Naive thymus-derived CD8-positive, alpha-beta T cell (primary cell): ENCODE results near the gene RSPH3. TPM values are rescaled to one million over a fixed set of nuclear protein-coding genes. Genes with fewer than 3 reads are reported as not detected.
"Not testable (repeated sequence)": the region's sequence is repeated elsewhere in the genome, so short reads cannot be mapped to it uniquely, and the experiment has no call there.

Experiments used
- ATAC-seq, 2 donors: fragments of 150-1000 bp; cut with Tn5 transposase in 1 of 2; sonication (Bioruptor Pico), chemical (Tn5 transposase) in 1 of 2; 1 replicate in 1 of 2; 2 replicates in 1 of 2; pipeline ENCODE4 v1.10.0; 2021; ENCODE audit warnings: mild to moderate bottlenecking in 2 of 2, moderate library complexity in 2 of 2
- POLR2A ChIA-PET: fragments of 350-600 bp; sonication (Branson Sonifier 250); formaldehyde crosslinking; loops from one replicate; lab custom pipeline; 2021; ENCODE audit warnings: antibody characterized with exemption; lab: Charles Lee
- DNase-seq, 10 donors: peaks; one replicate each; pipeline versions ENCODE4 v3.0.0 to v3.0.0-alpha.2; 2020 to 2022
- H3K27ac Mint-ChIP-seq, 10 donors: one replicate each; pipeline ENCODE4 v1.8.0; 2020 to 2022; ENCODE audit warnings: mild to moderate bottlenecking in 10 of 10, mixed read lengths in 10 of 10, moderate library complexity in 4 of 10, inconsistent platforms in 1 of 10
- H3K27me3 Mint-ChIP-seq, 5 donors: one replicate each; pipeline ENCODE4 v1.8.0; 2021 to 2022; ENCODE audit warnings: mixed read lengths in 5 of 5
- H3K36me3 Mint-ChIP-seq, 3 donors: one replicate each; pipeline ENCODE4 v1.8.0; 2020 to 2022; ENCODE audit warnings: mixed read lengths in 3 of 3, mild to moderate bottlenecking in 2 of 3, inconsistent platforms in 1 of 3
- H3K4me1 Mint-ChIP-seq, 4 donors: one replicate each; pipeline ENCODE4 v1.8.0; 2021 to 2022; ENCODE audit warnings: mixed read lengths in 4 of 4
- H3K4me3 Mint-ChIP-seq, 10 donors: one replicate each; pipeline ENCODE4 v1.8.0; 2020 to 2022; ENCODE audit warnings: mild to moderate bottlenecking in 10 of 10, mixed read lengths in 10 of 10, moderate library complexity in 6 of 10, inconsistent platforms in 1 of 10
- H3K9me3 Mint-ChIP-seq, 9 donors: one replicate each; pipeline ENCODE4 v1.8.0; 2020 to 2022; ENCODE audit warnings: mixed read lengths in 9 of 9, mild to moderate bottlenecking in 3 of 9, inconsistent platforms in 1 of 9, moderate library complexity in 1 of 9
- polyA plus RNA-seq, 3 donors: library from polyadenylated mRNA; unstranded; fragments of 300-500 nt; fragmentation: Illumina TruSeq; gene quantifications; one replicate each; pipeline ENCODE4 v1.2.3, GENCODE V29; 2021
- total RNA-seq, 8 experiments: library from RNA in 2 of 8; stranded (reverse) in 2 of 8; gene quantifications; one replicate each; pipeline ENCODE4 v1.2.3 and lab custom pipeline; 2021 to 2026

The RSPH3 gene
- total and polyA plus RNA-seq, 5 experiments from 2014 or later = 1.3 to 2.0 (median 1.9) TPM

- Mint-ChIP-seq H3K9me3 (no peaks in the 10 kb centered on the region), H3K36me3 (peaks cover 24 to 95% (median 72%) of the 10 kb centered on the region in 3 donors), H3K27ac (peak overlapping the region; percentile 86 to 99 (median 96)), H3K27me3 (no peaks in the 10 kb centered on the region), H3K4me1 (peaks cover 24 to 79% (median 68%) of the 10 kb centered on the region in 4 donors), H3K4me3 (peak overlapping the region; percentile 8 to 100 (median 82))
- POLR2A ChIA-PET = interaction anchor here (7.6 to 7.9 kb wide), 2 partner anchors 21 to 65 kb away, joined by 135 to 183 read pairs; no protein-coding TSS in a partner anchor
- ATAC-seq (no peak), DNase-seq (no peak)
Measured at GRCh38 chr6:159039885-159040258, 39.9 kb upstream of the RSPH3 start.

- peaks cover 25 to 96% (median 72%) of the 10 kb centered on the region in 3 donors for H3K36me3 Mint-ChIP-seq
- ATAC-seq = no peak
- no peaks in the 10 kb centered on the region for H3K27me3 Mint-ChIP-seq
- peak overlapping the region; percentile 86 to 99 (median 94) for H3K27ac Mint-ChIP-seq
- no peaks in the 10 kb centered on the region for H3K9me3 Mint-ChIP-seq
- POLR2A ChIA-PET = interaction anchor here (1.0 to 7.9 kb wide), 3 partner anchors 22 to 65 kb away, joined by 4 to 183 read pairs (median 135); no protein-coding TSS in a partner anchor
- DNase-seq = peak in 1 of 10 donors; percentile 38
- peaks cover 24 to 84% (median 69%) of the 10 kb centered on the region in 4 donors for H3K4me1 Mint-ChIP-seq
- peak overlapping the region; percentile 33 to 100 (median 82) for H3K4me3 Mint-ChIP-seq
Measured at GRCh38 chr6:159038914-159039884, 39.2 kb upstream of the RSPH3 start.

- not testable (repeated sequence) for ATAC-seq, H3K9me3 Mint-ChIP-seq, H3K27me3 Mint-ChIP-seq, DNase-seq
- Mint-ChIP-seq H3K4me1 (peaks cover 24 to 89% (median 69%) of the 10 kb centered on the region in 4 donors), H3K36me3 (peaks cover 24 to 94% (median 64%) of the 10 kb centered on the region in 3 donors), H3K4me3 (peak overlapping the region in 2 of 10 donors; percentile 26 to 92), H3K27ac (peak overlapping the region in 7 of 10 donors; percentile 56 to 98 (median 85))
- POLR2A ChIA-PET = interaction anchor here (1.0 to 7.9 kb wide), 3 partner anchors 18 to 66 kb away, joined by 3 to 183 read pairs (median 4); no protein-coding TSS in a partner anchor
Measured at GRCh38 chr6:159038318-159038717, 38.3 kb upstream of the RSPH3 start.

- ATAC-seq (no peak), DNase-seq (no peak)
- peaks cover 21 to 87% (median 68%) of the 10 kb centered on the region in 4 donors for H3K4me1 Mint-ChIP-seq
- H3K27me3 Mint-ChIP-seq = no peaks in the 10 kb centered on the region
- POLR2A ChIA-PET = interaction anchor here (1.1 to 7.9 kb wide), 2 partner anchors 19 to 67 kb away, joined by 3 to 183 read pairs; no protein-coding TSS in a partner anchor
- peak overlapping the region in 5 of 10 donors; percentile 26 to 69 (median 50) for H3K4me3 Mint-ChIP-seq
- peak overlapping the region in 9 of 10 donors; percentile 24 to 92 (median 85) for H3K27ac Mint-ChIP-seq
- peaks cover 20 to 89% (median 59%) of the 10 kb centered on the region in 3 donors for H3K36me3 Mint-ChIP-seq
- H3K9me3 Mint-ChIP-seq = no peaks in the 10 kb centered on the region
Measured at GRCh38 chr6:159037756-159038290, 37.8 kb upstream of the RSPH3 start.

- no peaks in the 10 kb centered on the region for H3K27me3 Mint-ChIP-seq
- no peak for DNase-seq
- POLR2A ChIA-PET = interaction anchor here (0.7 to 1.6 kb wide), 4 partner anchors 27 to 222 kb away, joined by 3 to 4 read pairs (median 3); no protein-coding TSS in a partner anchor
Measured at GRCh38 chr6:159036673-159037072, 36.7 kb upstream of the RSPH3 start.

GRCh38 chr6:159035891-159036290 lies 35.9 kb upstream of the RSPH3 start:
- Mint-ChIP-seq H3K9me3 (no peaks in the 10 kb centered on the region), H3K4me3 (no peak overlapping the region), H3K27ac (peak overlapping the region in 6 of 10 donors; percentile 25 to 74 (median 52)), H3K4me1 (peaks cover 8 to 80% (median 50%) of the 10 kb centered on the region in 4 donors), H3K36me3 (peaks cover 8 to 70% (median 40%) of the 10 kb centered on the region in 3 donors), H3K27me3 (no peaks in the 10 kb centered on the region)
- ATAC-seq (peak in 1 of 2 donors; percentile 6), DNase-seq (no peak)
- POLR2A ChIA-PET = interaction anchor here (0.7 to 1.6 kb wide), 4 partner anchors 28 to 222 kb away, joined by 3 to 4 read pairs (median 3); no protein-coding TSS in a partner anchor

More at GRCh38 chr6:159036673-159037072, 36.7 kb upstream of the RSPH3 start:
- ATAC-seq = peak in 1 of 2 donors; percentile 15
- H3K27ac Mint-ChIP-seq = peak overlapping the region in 9 of 10 donors; percentile 24 to 90 (median 66)
- peaks cover 12 to 84% (median 58%) of the 10 kb centered on the region in 4 donors for H3K4me1 Mint-ChIP-seq
- peaks cover 12 to 77% (median 48%) of the 10 kb centered on the region in 3 donors for H3K36me3 Mint-ChIP-seq
- peak overlapping the region in 4 of 10 donors; percentile 22 to 47 (median 42) for H3K4me3 Mint-ChIP-seq
- H3K9me3 Mint-ChIP-seq = no peaks in the 10 kb centered on the region

GRCh38 chr6:159033160-159034049 lies 33.4 kb upstream of the RSPH3 start:
- Mint-ChIP-seq H3K4me3 (no peak overlapping the region), H3K9me3 (no peaks in the 10 kb centered on the region), H3K4me1 (peaks cover 3 to 56% (median 28%) of the 10 kb centered on the region in 4 donors), H3K27ac (peak overlapping the region in 7 of 10 donors; percentile 50 to 87 (median 66)), H3K36me3 (peaks cover 8 to 45% (median 20%) of the 10 kb centered on the region in 3 donors), H3K27me3 (no peaks in the 10 kb centered on the region)
- peak in 1 of 2 donors; percentile 15 for ATAC-seq
- DNase-seq = no peak
- POLR2A ChIA-PET = no interaction called here

- Mint-ChIP-seq H3K27ac (peak overlapping the region in 3 of 10 donors; percentile 3 to 55 (median 5)), H3K4me1 (peaks cover 5 to 43% (median 18%) of the 10 kb centered on the region in 4 donors), H3K9me3 (peaks cover 0 to 5% (median 0%) of the 10 kb centered on the region in 9 donors), H3K4me3 (no peak overlapping the region), H3K27me3 (no peaks in the 10 kb centered on the region), H3K36me3 (peaks cover 8 to 31% (median 12%) of the 10 kb centered on the region in 3 donors)
- DNase-seq (no peak), ATAC-seq (no peak)
- POLR2A ChIA-PET = interaction anchor here (1.0 kb wide), 1 partner anchor 73 kb away, joined by 3 read pairs; no protein-coding TSS in a partner anchor
Measured at GRCh38 chr6:159031846-159032245, 31.8 kb upstream of the RSPH3 start.

GRCh38 chr6:159030168-159030567 lies 30.2 kb upstream of the RSPH3 start:
- H3K27ac Mint-ChIP-seq = peak overlapping the region in 2 of 10 donors; percentile 30 to 39
- POLR2A ChIA-PET = no interaction called here
- DNase-seq (no peak), ATAC-seq (no peak)
- no peak overlapping the region for H3K4me3 Mint-ChIP-seq
- no peaks in the 10 kb centered on the region for H3K27me3 Mint-ChIP-seq
- H3K4me1 Mint-ChIP-seq = peaks cover 4 to 27% (median 8%) of the 10 kb centered on the region in 4 donors
- H3K9me3 Mint-ChIP-seq = peaks cover 0 to 16% (median 10%) of the 10 kb centered on the region in 9 donors
- peaks cover 12 to 14% (median 14%) of the 10 kb centered on the region in 3 donors for H3K36me3 Mint-ChIP-seq

- H3K4me3 Mint-ChIP-seq, DNase-seq, H3K27me3 Mint-ChIP-seq, ATAC-seq, H3K4me1 Mint-ChIP-seq, POLR2A ChIA-PET: not testable (repeated sequence)
- Mint-ChIP-seq H3K27ac (peak overlapping the region in 1 of 10 donors; percentile 36), H3K36me3 (peaks cover 2 to 23% (median 23%) of the 10 kb centered on the region in 3 donors), H3K9me3 (peaks cover 0 to 34% (median 27%) of the 10 kb centered on the region in 9 donors)
Measured at GRCh38 chr6:159025224-159025623, 25.2 kb upstream of the RSPH3 start.

GRCh38 chr6:159023893-159024292 lies 23.9 kb upstream of the RSPH3 start:
- Mint-ChIP-seq H3K36me3 (peaks cover 2 to 23% (median 23%) of the 10 kb centered on the region in 3 donors), H3K27me3 (no peaks in the 10 kb centered on the region), H3K4me1 (peaks cover 6 to 11% (median 7%) of the 10 kb centered on the region in 4 donors), H3K27ac (peak overlapping the region in 2 of 10 donors; percentile 4 to 77), H3K9me3 (peaks cover 0 to 34% (median 27%) of the 10 kb centered on the region in 9 donors), H3K4me3 (no peak overlapping the region)
- ATAC-seq = no peak
- POLR2A ChIA-PET = no interaction called here
- DNase-seq = no peak
